Natural killer cell (primary cell): ENCODE results near the gene TEX51. TPM values are rescaled to one million over a fixed set of nuclear protein-coding genes. Genes with fewer than 3 reads are reported as not detected.

Experiments
- ATAC-seq, 3 donors: fragments of 150-1000 bp in 2 of 3; fragments of 200-7000 bp in 1 of 3; cut with Tn5 transposase; 1 replicate in 1 of 3; 2 replicates in 2 of 3; pipeline ENCODE4 v1.10.0; 2021; ENCODE audit warnings: mild to moderate bottlenecking in 2 of 3, moderate library complexity in 2 of 3
- DNase-seq, 2 donors: peaks; one replicate each; pipeline versions ENCODE4 v3.0.0 to v3.0.0-alpha.2; 2013 to 2021; ENCODE audit warnings: mixed read lengths in 1 of 2
- H3K27ac ChIP-seq: one replicate; pipeline ENCODE4 v1.5.1; 2013; ENCODE audit warnings: mild to moderate bottlenecking, low read length
- H3K27me3 ChIP-seq: one replicate; pipeline ENCODE4 v1.6.1; 2013; ENCODE audit warnings: low read length; ENCODE audit not compliant: control insufficient read depth, insufficient read depth
- H3K36me3 ChIP-seq: one replicate; pipeline ENCODE4 v1.6.1; 2013; ENCODE audit warnings: low read length; ENCODE audit not compliant: control insufficient read depth, insufficient read depth
- H3K4me1 ChIP-seq: one replicate; pipeline ENCODE4 v1.6.1; 2013; ENCODE audit warnings: low read length; ENCODE audit not compliant: control insufficient read depth, insufficient read depth
- H3K4me3 ChIP-seq: one replicate; pipeline ENCODE4 v1.5.1; 2013; ENCODE audit warnings: low read length
- H3K9me3 ChIP-seq: one replicate; pipeline ENCODE4 v1.6.1; 2013; ENCODE audit warnings: low read length; ENCODE audit not compliant: control insufficient read depth, insufficient read depth
- H3K27ac Mint-ChIP-seq, 2 donors: one replicate each; pipeline ENCODE4 v1.8.0; 2022; ENCODE audit warnings: mild to moderate bottlenecking in 2 of 2, mixed read lengths in 2 of 2, moderate library complexity in 1 of 2
- H3K27me3 Mint-ChIP-seq, 2 donors: one replicate each; pipeline ENCODE4 v1.8.0; 2022; ENCODE audit warnings: low read depth in 2 of 2, mixed read lengths in 2 of 2
- H3K36me3 Mint-ChIP-seq: one replicate; pipeline ENCODE4 v1.8.0; 2022; ENCODE audit warnings: mixed read lengths
- H3K4me1 Mint-ChIP-seq, 2 donors: one replicate each; pipeline ENCODE4 v1.8.0; 2022; ENCODE audit warnings: mixed read lengths in 2 of 2
- H3K4me3 Mint-ChIP-seq: one replicate; pipeline ENCODE4 v1.8.0; 2022; ENCODE audit warnings: mild to moderate bottlenecking, moderate library complexity, mixed read lengths
- H3K9me3 Mint-ChIP-seq, 2 donors: one replicate each; pipeline ENCODE4 v1.8.0; 2022; ENCODE audit warnings: mixed read lengths in 2 of 2
- WGBS: methylation state at CpG from one replicate; pipeline ENCODE4 v1.1.7; 2013; ENCODE audit warnings: missing lambda C conversion rate; ENCODE audit not compliant: insufficient coverage; 5-methylcytosine and 5-hydroxymethylcytosine counted together
- intact Hi-C: fragments of 100-400 bp; cut with micrococcal nuclease; formaldehyde crosslinking; loops from one replicate; pipeline ENCODE4 v1.14.2; 2022
- total RNA-seq, 4 donors: library from RNA; stranded (reverse); fragments of 120-200 nt in 1 of 4; gene quantifications; one replicate each; pipeline versions ENCODE4 v1.2.3 to v1.2.4, GENCODE V29; 2013 to 2022
- TF ChIP-seq, protein P1 (sequence below): fragments of 200-600 bp; IDR thresholded peaks from one replicate; pipeline ENCODE4 v1.8.0; 2022; ENCODE audit warnings: antibody characterized with exemption

Gene TEX51
- total RNA-seq, 3 donors from 2014 or later (not counting 1 experiment from before 2014, with no cell fraction given) = not detected

DNA sequence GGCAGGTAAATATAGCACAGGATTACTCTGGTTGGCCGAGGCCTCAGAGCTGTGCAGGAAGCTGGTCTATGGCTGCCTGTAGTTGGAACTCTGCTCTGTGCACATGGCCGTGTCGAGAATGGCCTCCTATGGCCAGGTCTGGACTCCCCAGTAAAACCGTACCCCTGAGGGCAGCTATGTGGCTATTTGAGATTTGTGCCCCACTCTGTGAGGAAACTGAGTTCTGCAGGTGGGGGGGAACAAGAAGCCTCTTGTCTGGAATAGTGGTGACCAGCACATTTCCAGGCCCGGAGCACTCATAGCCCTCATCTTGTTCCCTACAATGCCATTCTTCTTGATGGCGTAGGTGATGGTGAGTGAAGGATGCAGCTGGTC lies 15.0 kb upstream of the TEX51 start:
- Mint-ChIP-seq H3K4me1 (peaks cover 0 to 9% of the 10 kb centered on the region in 2 donors), H3K4me3 (no peak overlapping the region), H3K9me3 (no peaks in the 10 kb centered on the region), H3K36me3 (no peaks in the 10 kb centered on the region), H3K27me3 (peaks cover 0 to 5% of the 10 kb centered on the region in 2 donors), H3K27ac (no peak overlapping the region)
- intact Hi-C loops = no loop called here
- no peaks in the 10 kb centered on the region for H3K9me3 ChIP-seq
- H3K27ac ChIP-seq = no peak overlapping the region
- 88% methylated on average over 5 of the region's 6 CpGs for WGBS
- TF ChIP-seq, protein P1, sequence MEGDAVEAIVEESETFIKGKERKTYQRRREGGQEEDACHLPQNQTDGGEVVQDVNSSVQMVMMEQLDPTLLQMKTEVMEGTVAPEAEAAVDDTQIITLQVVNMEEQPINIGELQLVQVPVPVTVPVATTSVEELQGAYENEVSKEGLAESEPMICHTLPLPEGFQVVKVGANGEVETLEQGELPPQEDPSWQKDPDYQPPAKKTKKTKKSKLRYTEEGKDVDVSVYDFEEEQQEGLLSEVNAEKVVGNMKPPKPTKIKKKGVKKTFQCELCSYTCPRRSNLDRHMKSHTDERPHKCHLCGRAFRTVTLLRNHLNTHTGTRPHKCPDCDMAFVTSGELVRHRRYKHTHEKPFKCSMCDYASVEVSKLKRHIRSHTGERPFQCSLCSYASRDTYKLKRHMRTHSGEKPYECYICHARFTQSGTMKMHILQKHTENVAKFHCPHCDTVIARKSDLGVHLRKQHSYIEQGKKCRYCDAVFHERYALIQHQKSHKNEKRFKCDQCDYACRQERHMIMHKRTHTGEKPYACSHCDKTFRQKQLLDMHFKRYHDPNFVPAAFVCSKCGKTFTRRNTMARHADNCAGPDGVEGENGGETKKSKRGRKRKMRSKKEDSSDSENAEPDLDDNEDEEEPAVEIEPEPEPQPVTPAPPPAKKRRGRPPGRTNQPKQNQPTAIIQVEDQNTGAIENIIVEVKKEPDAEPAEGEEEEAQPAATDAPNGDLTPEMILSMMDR = no peak
- DNase-seq (no peak), ATAC-seq (no peak)
- H3K4me1 ChIP-seq = peaks cover 7% of the 10 kb centered on the region
- H3K27me3 ChIP-seq = no peaks in the 10 kb centered on the region
- H3K4me3 ChIP-seq = no peak overlapping the region
- no peaks in the 10 kb centered on the region for H3K36me3 ChIP-seq

DNA sequence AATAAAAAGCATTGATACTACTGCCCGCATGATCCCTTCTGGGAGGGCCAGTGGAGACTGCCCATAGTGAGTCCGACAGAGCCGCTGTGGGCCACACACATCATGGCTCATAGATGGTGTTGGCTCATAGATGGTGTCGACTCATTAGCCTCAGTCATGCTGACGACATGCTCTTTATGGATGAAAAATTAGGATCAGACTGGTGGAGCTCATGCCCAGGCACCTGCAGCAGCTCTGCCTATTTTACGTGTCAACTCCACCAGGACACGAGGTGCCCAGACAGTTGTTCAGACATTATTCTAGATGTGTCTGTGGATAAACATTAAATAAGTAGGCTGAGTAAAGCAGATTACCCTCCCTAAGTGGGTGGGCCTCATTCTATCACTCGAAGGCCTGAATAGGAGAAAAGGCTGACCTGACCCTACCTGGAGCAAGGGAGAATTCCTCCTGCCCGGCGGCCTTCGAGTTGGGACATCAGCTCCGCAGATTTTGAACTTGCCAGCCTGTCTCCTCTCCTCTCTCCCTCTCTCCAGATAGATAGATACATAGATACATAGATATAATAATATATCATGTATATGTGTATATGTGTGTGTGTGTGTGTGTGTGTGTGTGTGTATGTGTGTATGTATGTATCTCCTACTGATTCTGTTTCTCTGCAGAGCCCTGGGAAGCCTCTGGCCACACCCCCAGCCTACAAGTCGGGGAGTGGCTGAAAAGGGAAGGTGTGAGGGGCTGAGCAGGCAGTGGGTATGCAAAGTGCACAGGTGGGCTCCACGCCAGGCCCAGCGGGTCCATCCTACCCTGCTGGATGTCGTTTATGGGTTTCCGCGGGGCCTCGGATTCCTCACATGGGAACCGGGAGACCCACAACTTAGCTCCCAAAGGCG lies 13.6 kb upstream of the TEX51 start:
- Mint-ChIP-seq H3K36me3 (no peaks in the 10 kb centered on the region), H3K4me1 (peaks cover 0 to 9% of the 10 kb centered on the region in 2 donors), H3K27ac (no peak overlapping the region), H3K4me3 (no peak overlapping the region), H3K9me3 (no peaks in the 10 kb centered on the region), H3K27me3 (peaks cover 0 to 5% of the 10 kb centered on the region in 2 donors)
- intact Hi-C loops = no loop called here
- 86% methylated on average over 17 of the region's 21 CpGs for WGBS
- ATAC-seq = no peak
- DNase-seq = no peak
- no peaks in the 10 kb centered on the region for H3K27me3 ChIP-seq
- no peaks in the 10 kb centered on the region for H3K9me3 ChIP-seq
- no peak overlapping the region for H3K27ac ChIP-seq
- H3K4me1 ChIP-seq = peaks cover 7% of the 10 kb centered on the region
- no peaks in the 10 kb centered on the region for H3K36me3 ChIP-seq
- no peak overlapping the region for H3K4me3 ChIP-seq
- TF ChIP-seq, protein P1 = no peak

DNA sequence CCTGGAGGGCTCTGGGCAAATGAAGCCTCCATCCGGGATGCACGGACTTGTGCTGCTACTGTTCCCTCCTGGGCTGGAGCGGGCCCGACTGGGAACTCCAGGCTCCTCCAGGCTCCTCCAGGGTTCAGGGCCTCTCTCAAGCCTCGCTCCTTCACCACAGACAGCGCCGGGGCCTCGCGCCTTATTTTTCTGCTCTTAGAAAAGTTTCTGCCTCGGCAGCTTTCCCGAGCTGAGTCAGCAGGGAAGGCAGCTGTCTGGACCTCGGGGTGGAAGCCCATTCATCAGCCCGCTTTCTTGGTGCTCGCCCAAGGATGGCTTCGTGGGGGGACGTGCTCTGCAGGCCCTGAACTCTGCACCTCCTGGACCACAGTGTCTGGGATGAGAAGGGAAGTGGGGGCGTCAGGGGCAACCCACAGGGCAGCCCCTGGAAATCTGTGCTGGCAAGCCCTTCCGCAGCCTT lies 12.9 kb upstream of the TEX51 start:
- intact Hi-C loops = no loop called here
- ATAC-seq (no peak), DNase-seq (no peak)
- Mint-ChIP-seq H3K27me3 (peaks cover 0 to 5% of the 10 kb centered on the region in 2 donors), H3K9me3 (no peaks in the 10 kb centered on the region), H3K27ac (no peak overlapping the region), H3K4me3 (no peak overlapping the region), H3K36me3 (no peaks in the 10 kb centered on the region), H3K4me1 (peaks cover 0 to 9% of the 10 kb centered on the region in 2 donors)
- Histone ChIP-seq H3K27me3 (no peaks in the 10 kb centered on the region), H3K27ac (no peak overlapping the region), H3K4me1 (peaks cover 7% of the 10 kb centered on the region), H3K36me3 (no peaks in the 10 kb centered on the region), H3K4me3 (no peak overlapping the region), H3K9me3 (no peaks in the 10 kb centered on the region)
- TF ChIP-seq, protein P1 = no peak
- WGBS = 49% methylated on average over 18 of the region's 18 CpGs
